OCI-LY7 (cell line): ENCODE results near the gene CYP4F2. TPM values are rescaled to one million over a fixed set of nuclear protein-coding genes. Genes with fewer than 3 reads are reported as not detected.
"Not testable (repeated sequence)": the region's sequence is repeated elsewhere in the genome, so short reads cannot be mapped to it uniquely, and the experiment has no call there.

Source experiments
- BruUV-seq: library from RNA; stranded (reverse); fragments of 400-500 nt; replicated peaks from 2 replicates; lab custom pipeline; 2021; lab: Mats Ljungman, UMichigan
- CTCF ChIA-PET: fragments of 300-600 bp; sonication (Branson Sonifier 250); formaldehyde crosslinking; loops from one replicate; lab custom pipeline; 2022; ENCODE audit warnings: antibody characterized with exemption; ENCODE audit not compliant: unreplicated experiment; lab: Charles Lee
- POLR2A ChIA-PET: fragments of 300-600 bp; sonication (Branson Sonifier 250); formaldehyde crosslinking; loops from one replicate; lab custom pipeline; 2022; ENCODE audit warnings: antibody characterized with exemption; lab: Charles Lee
- DNase-seq: peaks from one replicate; pipeline ENCODE4 v3.0.0-alpha.2; 2015; ENCODE audit warnings: low spot score
- H2AFZ ChIP-seq: fragments of 200-600 bp; sonication (generic), shearing (Covaris generic); 2 replicates; pipeline ENCODE4 v1.6.1; 2014; ENCODE audit warnings: mild to moderate bottlenecking, antibody characterized with exemption, low read length, moderate library complexity
- H3K27ac ChIP-seq: fragments of 200-600 bp; sonication (generic); 2 replicates; pipeline ENCODE4 v1.5.1; 2014; ENCODE audit warnings: mixed run types, low read depth, mild to moderate bottlenecking, moderate library complexity, low read length, inconsistent platforms; ENCODE audit not compliant: poor library complexity, severe bottlenecking
- H3K36me3 ChIP-seq: fragments of 200-600 bp; sonication (generic); 2 replicates; pipeline ENCODE4 v1.6.1; 2014; ENCODE audit warnings: mild to moderate bottlenecking, antibody characterized with exemption, low read length, moderate library complexity, mixed read lengths; ENCODE audit not compliant: insufficient read depth
- H3K4me1 ChIP-seq: fragments of 200-600 bp; sonication (generic); 2 replicates; pipeline ENCODE4 v1.5.1; 2014; ENCODE audit warnings: mild to moderate bottlenecking, low read length; ENCODE audit not compliant: insufficient read depth, poor library complexity, severe bottlenecking
- H3K4me2 ChIP-seq: fragments of 200-600 bp; sonication (generic); 2 replicates; pipeline ENCODE4 v1.6.1; 2014; ENCODE audit warnings: mild to moderate bottlenecking, low read length
- H3K4me3 ChIP-seq: fragments of 200-600 bp; sonication (generic); 2 replicates; pipeline ENCODE4 v1.5.1; 2014; ENCODE audit warnings: mild to moderate bottlenecking, low read depth, low read length; ENCODE audit not compliant: poor library complexity, severe bottlenecking
- H3K79me2 ChIP-seq: fragments of 200-600 bp; sonication (generic); 2 replicates; pipeline ENCODE4 v1.6.1; 2016; ENCODE audit warnings: low read depth, mild to moderate bottlenecking, low read length, moderate library complexity, mixed read lengths; ENCODE audit not compliant: insufficient read depth
- H3K9me2 ChIP-seq: fragments of 200-600 bp; sonication (generic); 2 replicates; pipeline ENCODE4 v1.6.1; 2016; ENCODE audit warnings: mild to moderate bottlenecking, low read length, mixed read lengths; ENCODE audit not compliant: insufficient read depth
- H3K9me3 ChIP-seq: fragments of 200-600 bp; sonication (generic); 2 replicates; pipeline ENCODE4 v1.6.1; 2014; ENCODE audit warnings: mild to moderate bottlenecking, mixed run types, low read length, mixed read lengths
- H4K20me1 ChIP-seq: fragments of 200-600 bp; sonication (generic); 2 replicates; pipeline ENCODE4 v1.6.1; 2014; ENCODE audit warnings: mild to moderate bottlenecking, antibody characterized with exemption, low read length, moderate library complexity, mixed read lengths; ENCODE audit not compliant: insufficient read depth
- CTCF ChIP-seq: fragments of 200-600 bp; sonication (generic); conservative IDR thresholded peaks from 2 replicates; pipeline ENCODE4 v1.5.1; 2014; ENCODE audit warnings: mild to moderate bottlenecking, antibody characterized with exemption, low read length, moderate library complexity, mixed read lengths
- EZH2phosphoT487 ChIP-seq: fragments of 200-600 bp; sonication (generic); IDR thresholded peaks from 2 replicates; pipeline ENCODE4 v1.6.1; 2018; ENCODE audit warnings: low read depth, borderline replicate concordance, mild to moderate bottlenecking, mixed run types, antibody characterized with exemption, low read length, moderate library complexity, mixed read lengths
- intact Hi-C: fragments of 100-400 bp; cut with micrococcal nuclease; formaldehyde crosslinking; loops from one replicate; pipeline ENCODE4 v1.10.0; 2022; ENCODE audit not compliant: unreplicated experiment
- total RNA-seq, 2 experiments: library from RNA; depleted of rRNA in 1 of 2; stranded (reverse); fragments of >200 nt in 1 of 2; shearing (Covaris generic) in 1 of 2; gene quantifications; 2 replicates each; pipeline ENCODE4 v1.2.3, GENCODE V29; 2014 to 2022

Gene CYP4F2
- total RNA-seq, 2 experiments from 2014 or later: not detected

GRCh38 chr19:15874821-15875474 is 22.9 kb downstream of the CYP4F2 start:
- BruUV-seq: no TSS peak
- Histone ChIP-seq H3K4me3 (no peak overlapping the region), H3K4me1 (no peaks in the 10 kb centered on the region), H3K9me2 (no peaks in the 10 kb centered on the region), H3K9me3 (no peaks in the 10 kb centered on the region), H3K27ac (no peak overlapping the region), H2AFZ (no peak overlapping the region), H4K20me1 (no peaks in the 10 kb centered on the region), H3K4me2 (no peak overlapping the region), H3K79me2 (no peaks in the 10 kb centered on the region), H3K36me3 (no peaks in the 10 kb centered on the region)
- POLR2A ChIA-PET: interaction anchor here (0.6 kb wide), 1 partner anchor 1582 kb away, joined by 3 read pairs; no protein-coding TSS in a partner anchor
- intact Hi-C loops: no loop called here
- no peak for DNase-seq
- TF ChIP-seq CTCF: no peak
- CTCF ChIA-PET: no interaction called here

- H3K9me3 ChIP-seq, H3K79me2 ChIP-seq, H3K4me2 ChIP-seq, CTCF ChIA-PET, H3K4me1 ChIP-seq, BruUV-seq, H3K27ac ChIP-seq, H3K36me3 ChIP-seq, DNase-seq, POLR2A ChIA-PET, H2AFZ ChIP-seq, intact Hi-C loops, H3K4me3 ChIP-seq, H3K9me2 ChIP-seq, H4K20me1 ChIP-seq: not testable (repeated sequence)
These were observed 24.1 kb downstream of the CYP4F2 start for GRCh38 chr19:15873771-15874170.

- no peak overlapping the region for H3K4me2 ChIP-seq
- ChIA-PET POLR2A (no interaction called here), CTCF (no interaction called here)
- H3K4me3 ChIP-seq: no peak overlapping the region
- no peaks in the 10 kb centered on the region for H3K9me2 ChIP-seq
- H3K9me3 ChIP-seq: no peaks in the 10 kb centered on the region
- no peak overlapping the region for H3K27ac ChIP-seq
- no peaks in the 10 kb centered on the region for H4K20me1 ChIP-seq
- H3K36me3 ChIP-seq: no peaks in the 10 kb centered on the region
- no peaks in the 10 kb centered on the region for H3K79me2 ChIP-seq
- no peaks in the 10 kb centered on the region for H3K4me1 ChIP-seq
- TF ChIP-seq EZH2phosphoT487 (no peak), CTCF (no peak)
- BruUV-seq: no TSS peak
- H2AFZ ChIP-seq: no peak overlapping the region
- intact Hi-C loops: no loop called here
- DNase-seq: no peak
These were observed 26.3 kb downstream of the CYP4F2 start for GRCh38 chr19:15871570-15871969.
